PC-9 (cell line): ENCODE results near the gene DLG2. TPM values are rescaled to one million over a fixed set of nuclear protein-coding genes. Genes with fewer than 3 reads are reported as not detected.

Experiments
- BruUV-seq: library from RNA; stranded (reverse); fragments of 400-500 nt; replicated peaks from 2 replicates; lab custom pipeline; 2021; lab: Mats Ljungman, UMichigan
- CTCF ChIA-PET: fragments of 300-600 bp; sonication (Branson Sonifier 250); formaldehyde crosslinking; loops from one replicate; lab custom pipeline; 2022; ENCODE audit warnings: antibody characterized with exemption; lab: Charles Lee
- POLR2A ChIA-PET: fragments of 300-600 bp; sonication (Branson Sonifier 250); formaldehyde crosslinking; loops from one replicate; lab custom pipeline; 2022; ENCODE audit warnings: antibody characterized with exemption; ENCODE audit not compliant: unreplicated experiment; lab: Charles Lee
- DNase-seq, 2 experiments: peaks; one replicate each; pipeline versions ENCODE4 v3.0.0 to v3.0.0-alpha.2; 2015 to 2022; ENCODE audit warnings: mixed read lengths in 1 of 2
- H2AFZ ChIP-seq: fragments of 200-600 bp; sonication (generic); 2 replicates; pipeline ENCODE4 v1.8.1; 2017; ENCODE audit warnings: antibody characterized with exemption
- H3F3A ChIP-seq: fragments of 200-600 bp; sonication (generic); 2 replicates; pipeline ENCODE4 v1.8.1; 2017; ENCODE audit warnings: antibody characterized with exemption, mild to moderate bottlenecking, low read depth; ENCODE audit not compliant: insufficient read depth
- H3K27ac ChIP-seq: fragments of 200-600 bp; sonication (generic); 2 replicates; pipeline ENCODE4 v1.6.1; 2016; ENCODE audit warnings: mixed run types
- H3K27me3 ChIP-seq: fragments of 200-600 bp; sonication (generic); 2 replicates; pipeline ENCODE4 v1.6.1; 2016; ENCODE audit warnings: low read depth, mixed run types; ENCODE audit not compliant: insufficient read depth
- H3K36me3 ChIP-seq: fragments of 200-600 bp; sonication (generic); 2 replicates; pipeline ENCODE4 v1.6.1; 2016; ENCODE audit warnings: low read depth, mixed run types
- H3K4me1 ChIP-seq: fragments of 200-600 bp; sonication (generic); replicated peaks from 2 replicates; pipeline ENCODE4 v1.6.1; 2016; ENCODE audit warnings: mixed run types; ENCODE audit not compliant: insufficient read depth
- H3K4me2 ChIP-seq: fragments of 200-600 bp; sonication (generic); 2 replicates; pipeline ENCODE4 v1.6.1; 2017; ENCODE audit warnings: mixed run types
- H3K4me3 ChIP-seq: fragments of 200-600 bp; sonication (generic); 2 replicates; pipeline ENCODE4 v1.6.1; 2016; ENCODE audit warnings: mixed run types
- H3K79me2 ChIP-seq: fragments of 200-600 bp; sonication (generic); 2 replicates; pipeline ENCODE4 v1.6.1; 2017; ENCODE audit warnings: low read depth, mixed run types
- H3K9me2 ChIP-seq: fragments of 200-600 bp; sonication (generic); 2 replicates; pipeline ENCODE4 v1.8.1; 2017; ENCODE audit warnings: mild to moderate bottlenecking; ENCODE audit not compliant: insufficient read depth
- H3K9me3 ChIP-seq: fragments of 200-600 bp; sonication (generic); 2 replicates; pipeline ENCODE4 v1.8.1; 2016; ENCODE audit warnings: low read depth; ENCODE audit not compliant: insufficient read depth
- H4K20me1 ChIP-seq: fragments of 200-600 bp; sonication (generic); 2 replicates; pipeline ENCODE4 v1.8.1; 2017; ENCODE audit not compliant: insufficient read depth
- CTCF ChIP-seq: fragments of 200-600 bp; sonication (generic); conservative IDR thresholded peaks from 2 replicates; pipeline ENCODE4 v1.6.1; 2017; ENCODE audit warnings: mixed run types, antibody characterized with exemption, mild to moderate bottlenecking, moderate library complexity
- EZH2 ChIP-seq: fragments of 200-600 bp; sonication (generic); IDR thresholded peaks from 2 replicates; pipeline ENCODE4 v1.8.0; 2017; ENCODE audit warnings: antibody characterized with exemption, low read depth
- intact Hi-C: fragments of 100-400 bp; cut with micrococcal nuclease; formaldehyde crosslinking; loops from one replicate; pipeline ENCODE4 v1.10.0; 2022; ENCODE audit not compliant: unreplicated experiment
- total RNA-seq: library from RNA; stranded (reverse); gene quantifications from 2 replicates; pipeline ENCODE4 v1.2.3, GENCODE V29; 2021

The DLG2 gene
- total RNA-seq, 1 experiment from 2014 or later: 6.4 TPM

- Histone ChIP-seq H3K79me2 (peaks cover 17% of the 10 kb centered on the region), H3K4me3 (no peak overlapping the region), H3K4me2 (no peak overlapping the region), H3K9me2 (no peaks in the 10 kb centered on the region), H3K27ac (no peak overlapping the region), H3K4me1 (peaks cover 7% of the 10 kb centered on the region), H2AFZ (no peak overlapping the region), H4K20me1 (peaks cover 9% of the 10 kb centered on the region), H3K27me3 (no peaks in the 10 kb centered on the region), H3K9me3 (no peaks in the 10 kb centered on the region), H3K36me3 (peaks cover 7% of the 10 kb centered on the region), H3F3A (peaks cover 7% of the 10 kb centered on the region; the same call in 1 of the 2 replicates)
- no peak for TF ChIP-seq CTCF
- TF ChIP-seq EZH2: no peak
- ChIA-PET CTCF (no interaction called here), POLR2A (no interaction called here)
- no peak for DNase-seq
- intact Hi-C loops: loop anchor here (10.0 kb wide), 2 partner anchors 177 to 577 kb away; partner anchors contain the start of gene EED
- no TSS peak for BruUV-seq
Measured at GRCh38 chr11:85668157-85668556, 41.0 kb upstream of the DLG2 start.

GRCh38 chr11:85666687-85667086, 39.5 kb upstream of the DLG2 start:
- peaks cover 20% of the 10 kb centered on the region for H3K36me3 ChIP-seq
- intact Hi-C loops: loop anchor here (10.0 kb wide), 2 partner anchors 178 to 578 kb away; partner anchors contain the start of gene EED
- no peak for TF ChIP-seq EZH2
- TF ChIP-seq CTCF: no peak
- peak in 1 of 2 experiments; percentile 27 for DNase-seq
- H3K79me2 ChIP-seq: peaks cover 32% of the 10 kb centered on the region
- no peak overlapping the region for H3K4me2 ChIP-seq
- H3F3A ChIP-seq: peaks cover 7% of the 10 kb centered on the region; the same call in 1 of the 2 replicates
- H3K27ac ChIP-seq: peak overlapping the region; percentile 6; the same call in 1 of the 2 replicates
- peaks cover 22% of the 10 kb centered on the region for H4K20me1 ChIP-seq
- no TSS peak for BruUV-seq
- no peaks in the 10 kb centered on the region for H3K27me3 ChIP-seq
- peak overlapping the region; percentile 10; the same call in 1 of the 2 replicates for H2AFZ ChIP-seq
- H3K9me2 ChIP-seq: no peaks in the 10 kb centered on the region
- H3K9me3 ChIP-seq: no peaks in the 10 kb centered on the region
- peaks cover 16% of the 10 kb centered on the region for H3K4me1 ChIP-seq
- no peak overlapping the region for H3K4me3 ChIP-seq
- ChIA-PET CTCF (no interaction called here), POLR2A (no interaction called here)

GRCh38 chr11:85665733-85666132, 38.6 kb upstream of the DLG2 start:
- DNase-seq: peak in 1 of 2 experiments; percentile 33
- peak overlapping the region; percentile 78 for H2AFZ ChIP-seq
- H4K20me1 ChIP-seq: peaks cover 32% of the 10 kb centered on the region
- peaks cover 42% of the 10 kb centered on the region for H3K79me2 ChIP-seq
- H3K4me1 ChIP-seq: peaks cover 25% of the 10 kb centered on the region
- H3F3A ChIP-seq: peaks cover 7% of the 10 kb centered on the region; the same call in 1 of the 2 replicates
- H3K9me2 ChIP-seq: no peaks in the 10 kb centered on the region
- no peak overlapping the region for H3K4me3 ChIP-seq
- H3K27ac ChIP-seq: peak overlapping the region; percentile 93
- H3K4me2 ChIP-seq: peak overlapping the region; percentile 98
- no TSS peak for BruUV-seq
- ChIA-PET POLR2A (no interaction called here), CTCF (no interaction called here)
- TF ChIP-seq CTCF: no peak
- TF ChIP-seq EZH2: no peak
- H3K27me3 ChIP-seq: no peaks in the 10 kb centered on the region
- no peaks in the 10 kb centered on the region for H3K9me3 ChIP-seq
- peaks cover 29% of the 10 kb centered on the region for H3K36me3 ChIP-seq
- intact Hi-C loops: loop anchor here (2.0 to 10.0 kb wide), 4 partner anchors 17 to 579 kb away; partner anchors contain the start of genes EED and TMEM126B
